Measurements from ENCODE around the gene RAN.
"Not testable (repeated sequence)": the region's sequence is repeated elsewhere in the genome, so short reads cannot be mapped to it uniquely, and the experiment has no call there.

Gene RAN

DNA sequence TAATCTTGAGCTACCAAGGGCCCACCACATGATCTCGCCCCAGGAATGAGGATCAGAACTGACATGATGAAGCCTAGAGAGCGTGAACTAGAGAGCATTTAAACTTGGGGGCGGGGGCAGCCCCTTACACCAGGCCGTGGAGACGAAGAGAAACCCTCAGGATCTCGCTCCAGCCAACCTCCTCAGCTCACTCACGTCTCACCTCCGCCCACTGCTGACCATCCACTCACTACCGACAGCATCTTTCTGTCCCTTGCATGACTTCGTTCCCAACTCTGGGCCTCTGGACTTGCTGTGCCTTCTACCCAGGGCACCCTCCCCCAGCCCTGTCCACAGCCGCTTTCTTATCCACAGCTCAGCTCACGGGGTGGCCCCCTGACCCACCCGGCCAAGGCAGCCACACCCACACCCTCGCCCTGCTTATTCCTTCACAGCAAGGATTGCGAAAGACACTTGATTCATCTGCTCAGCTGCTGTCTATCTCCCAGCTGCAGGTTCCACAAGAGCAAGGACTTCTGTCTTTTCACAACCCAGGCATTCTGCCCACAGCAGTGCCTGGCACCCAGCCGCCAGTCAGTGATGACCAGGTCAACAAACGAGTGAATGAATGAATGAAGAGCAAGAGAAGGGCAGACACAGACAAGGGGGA lies 39.2 kb upstream of the RAN start:
- Histone ChIP-seq H3K4me1 (ENCODE audit: control insufficient read depth in 1 of 2, insufficient read depth in 2 of 2, low read length in 2 of 2) (no peaks in the 10 kb centered on the region), H3K27ac (ENCODE audit: low read depth, low read length) (no peak overlapping the region), H3K27me3 (ENCODE audit: control insufficient read depth in 1 of 2, insufficient read depth in 2 of 2, low read length in 2 of 2) (no peaks in the 10 kb centered on the region), H3K9me3 (ENCODE audit: control insufficient read depth in 1 of 2, low read length in 2 of 2) (no peaks in the 10 kb centered on the region), H3K4me3 (ENCODE audit: low read depth in 1 of 2, low read length in 2 of 2) (no peak overlapping the region), H3K36me3 (ENCODE audit: control insufficient read depth in 1 of 2, insufficient read depth in 2 of 2, low read length in 2 of 2) (no peaks in the 10 kb centered on the region), H3K9ac (ENCODE audit: low read depth in 1 of 2, low read length in 2 of 2) (no peak overlapping the region)

- Histone ChIP-seq H3K27ac (ENCODE audit: low read depth, low read length) (no peak overlapping the region), H3K9ac (ENCODE audit: low read depth in 1 of 2, low read length in 2 of 2) (no peak overlapping the region), H3K36me3 (ENCODE audit: control insufficient read depth in 1 of 2, insufficient read depth in 2 of 2, low read length in 2 of 2) (no peaks in the 10 kb centered on the region), H3K27me3 (ENCODE audit: control insufficient read depth in 1 of 2, insufficient read depth in 2 of 2, low read length in 2 of 2) (peaks cover 0 to 5% of the 10 kb centered on the region in 2 donors), H3K4me1 (ENCODE audit: control insufficient read depth in 1 of 2, insufficient read depth in 2 of 2, low read length in 2 of 2) (peaks cover 10 to 16% of the 10 kb centered on the region in 2 donors), H3K4me3 (ENCODE audit: low read depth in 1 of 2, low read length in 2 of 2) (no peak overlapping the region), H3K9me3 (ENCODE audit: control insufficient read depth in 1 of 2, low read length in 2 of 2) (no peaks in the 10 kb centered on the region)
These were observed 36.9 kb upstream of the RAN start for GRCh38 chr12:130835011-130835410.

DNA sequence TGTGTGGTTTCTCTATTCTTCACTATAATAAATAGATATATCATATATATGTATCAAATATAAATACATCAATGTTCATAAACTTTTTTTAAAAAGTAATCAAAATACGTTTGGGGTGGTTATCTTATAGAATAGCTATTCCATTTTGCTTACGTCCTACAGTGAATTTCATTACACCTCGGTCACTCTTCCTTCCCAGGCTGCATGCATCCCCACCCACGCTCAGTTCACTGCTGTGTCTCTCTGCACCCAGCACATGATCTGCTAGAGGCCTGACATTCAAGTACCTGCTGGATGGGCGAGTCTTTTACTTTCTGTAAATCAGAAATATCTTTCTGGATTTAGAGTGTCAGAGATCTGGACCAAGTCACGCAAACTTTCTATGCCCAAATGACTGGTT lies 36.4 kb upstream of the RAN start:
- H3K4me3 ChIP-seq (ENCODE audit: low read depth in 1 of 2, low read length in 2 of 2) = no peak overlapping the region
- peaks cover 11 to 16% of the 10 kb centered on the region in 2 donors for H3K4me1 ChIP-seq (ENCODE audit: control insufficient read depth in 1 of 2, insufficient read depth in 2 of 2, low read length in 2 of 2)
- no peak overlapping the region for H3K9ac ChIP-seq (ENCODE audit: low read depth in 1 of 2, low read length in 2 of 2)
- no peaks in the 10 kb centered on the region for H3K36me3 ChIP-seq (ENCODE audit: control insufficient read depth in 1 of 2, insufficient read depth in 2 of 2, low read length in 2 of 2)
- no peaks in the 10 kb centered on the region for H3K9me3 ChIP-seq (ENCODE audit: control insufficient read depth in 1 of 2, low read length in 2 of 2)
- H3K27me3 ChIP-seq (ENCODE audit: control insufficient read depth in 1 of 2, insufficient read depth in 2 of 2, low read length in 2 of 2) = peaks cover 0 to 5% of the 10 kb centered on the region in 2 donors
- no peak overlapping the region for H3K27ac ChIP-seq (ENCODE audit: low read depth, low read length)

- Histone ChIP-seq H3K27ac (ENCODE audit: low read depth, low read length) (no peak overlapping the region), H3K9ac (ENCODE audit: low read depth in 1 of 2, low read length in 2 of 2) (peak overlapping the region in 1 of 2 donors; percentile 39), H3K4me3 (ENCODE audit: low read depth in 1 of 2, low read length in 2 of 2) (peak overlapping the region; percentile 42 to 57), H3K9me3 (ENCODE audit: control insufficient read depth in 1 of 2, low read length in 2 of 2) (no peaks in the 10 kb centered on the region), H3K36me3 (ENCODE audit: control insufficient read depth in 1 of 2, insufficient read depth in 2 of 2, low read length in 2 of 2) (no peaks in the 10 kb centered on the region), H3K4me1 (ENCODE audit: control insufficient read depth in 1 of 2, insufficient read depth in 2 of 2, low read length in 2 of 2) (peaks cover 11 to 16% of the 10 kb centered on the region in 2 donors), H3K27me3 (ENCODE audit: control insufficient read depth in 1 of 2, insufficient read depth in 2 of 2, low read length in 2 of 2) (peaks cover 0 to 5% of the 10 kb centered on the region in 2 donors)
These were observed 33.4 kb upstream of the RAN start for GRCh38 chr12:130838284-130838950.

DNA sequence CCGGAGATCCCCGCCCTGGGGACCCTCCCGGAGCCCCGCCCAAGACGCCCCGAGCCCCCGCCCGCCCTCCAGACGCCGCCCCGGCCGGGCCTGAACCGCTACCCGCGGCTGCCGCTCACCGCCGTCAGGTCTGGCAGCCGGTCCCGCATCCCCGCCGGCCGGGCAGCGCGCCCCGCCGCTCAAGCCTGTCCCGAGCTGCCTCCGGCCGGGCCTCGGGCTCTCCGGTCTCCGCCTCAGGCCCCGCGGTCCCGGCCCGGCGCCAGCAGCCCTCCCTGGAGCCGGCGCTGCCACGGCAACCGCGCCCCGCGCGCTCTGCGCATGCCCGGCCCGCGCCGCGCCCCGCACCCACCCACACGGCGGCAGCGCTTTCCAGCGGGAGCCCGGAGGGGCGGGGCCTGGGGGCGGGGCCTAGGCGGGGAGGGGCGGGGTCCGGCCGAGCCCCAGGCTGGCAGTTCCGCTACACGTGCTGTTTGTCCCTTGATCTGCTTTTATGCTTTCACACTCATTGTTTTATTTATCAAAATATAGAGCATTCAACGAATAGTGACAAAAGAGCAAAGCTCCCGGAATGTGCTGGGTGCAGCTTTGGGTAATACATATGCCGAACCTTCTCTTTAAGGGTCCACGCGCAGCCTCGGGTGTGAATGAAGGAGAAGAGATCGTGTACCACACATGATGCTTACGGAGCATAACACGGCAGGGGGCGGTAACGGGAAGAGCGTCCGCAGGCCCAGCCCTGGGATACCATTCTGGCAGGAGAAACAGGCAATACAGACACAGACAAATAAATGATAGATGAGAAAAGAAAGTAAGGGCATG lies 32.7 kb upstream of the RAN start, which contains the start of gene STX2:
TSS of gene STX2 (minus strand) at position 300 of the 819 bp plus-strand sequence. CDS start at position 149, 151 bp downstream.
- H3K4me3 ChIP-seq (ENCODE audit: low read depth in 1 of 2, low read length in 2 of 2) = peak within 1 kb of the TSS; percentile 51 to 78
- peaks cover 0 to 5% of the 10 kb centered on the region in 2 donors for H3K27me3 ChIP-seq (ENCODE audit: control insufficient read depth in 1 of 2, insufficient read depth in 2 of 2, low read length in 2 of 2)
- H3K9ac ChIP-seq (ENCODE audit: low read depth in 1 of 2, low read length in 2 of 2) = peak within 1 kb of the TSS; percentile 28 to 39
- H3K27ac ChIP-seq (ENCODE audit: low read depth, low read length) = no peak within 1 kb of the TSS
- H3K9me3 ChIP-seq (ENCODE audit: control insufficient read depth in 1 of 2, low read length in 2 of 2) = no peaks in the 10 kb centered on the region
- H3K36me3 ChIP-seq (ENCODE audit: control insufficient read depth in 1 of 2, insufficient read depth in 2 of 2, low read length in 2 of 2) = no peaks in the 10 kb centered on the region
- H3K4me1 ChIP-seq (ENCODE audit: control insufficient read depth in 1 of 2, insufficient read depth in 2 of 2, low read length in 2 of 2) = peaks cover 11 to 16% of the 10 kb centered on the region in 2 donors

DNA sequence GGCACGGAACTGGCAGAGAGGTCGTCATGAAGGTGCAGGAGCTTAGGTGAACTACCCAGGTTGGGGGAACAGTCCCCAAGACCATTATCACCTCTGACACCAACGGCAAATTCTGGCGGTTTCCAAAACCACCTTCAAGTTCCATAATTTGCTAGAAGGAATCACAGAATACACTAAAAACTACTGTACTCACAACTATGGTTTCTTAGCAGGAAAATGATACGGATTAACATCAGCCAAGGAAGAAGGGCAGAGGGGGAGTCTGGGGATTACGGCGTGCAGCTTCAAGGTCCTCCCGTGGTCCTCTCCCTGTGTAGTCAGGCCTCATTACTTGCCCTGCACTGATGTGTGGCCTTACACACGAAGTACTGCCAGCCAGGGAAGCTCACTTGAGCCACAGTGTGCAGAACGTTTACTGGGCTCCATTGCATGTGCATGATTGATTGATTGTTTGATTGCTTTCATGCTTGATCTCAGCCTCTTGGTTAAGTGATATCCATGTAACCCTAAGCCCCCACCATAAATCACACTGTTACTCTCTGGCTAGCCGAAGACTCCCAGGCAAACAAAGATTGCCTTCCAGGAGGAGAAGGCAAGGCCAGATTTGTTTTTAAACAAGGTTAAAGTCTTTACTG lies 32.0 kb upstream of the RAN start:
- H3K4me1 ChIP-seq (ENCODE audit: control insufficient read depth in 1 of 2, insufficient read depth in 2 of 2, low read length in 2 of 2) = peaks cover 11 to 16% of the 10 kb centered on the region in 2 donors
- no peaks in the 10 kb centered on the region for H3K36me3 ChIP-seq (ENCODE audit: control insufficient read depth in 1 of 2, insufficient read depth in 2 of 2, low read length in 2 of 2)
- H3K27ac ChIP-seq (ENCODE audit: low read depth, low read length) = no peak overlapping the region
- peaks cover 0 to 5% of the 10 kb centered on the region in 2 donors for H3K27me3 ChIP-seq (ENCODE audit: control insufficient read depth in 1 of 2, insufficient read depth in 2 of 2, low read length in 2 of 2)
- H3K4me3 ChIP-seq (ENCODE audit: low read depth in 1 of 2, low read length in 2 of 2) = peak overlapping the region; percentile 51 to 78
- no peaks in the 10 kb centered on the region for H3K9me3 ChIP-seq (ENCODE audit: control insufficient read depth in 1 of 2, low read length in 2 of 2)
- H3K9ac ChIP-seq (ENCODE audit: low read depth in 1 of 2, low read length in 2 of 2) = peak overlapping the region; percentile 28 to 38

DNA sequence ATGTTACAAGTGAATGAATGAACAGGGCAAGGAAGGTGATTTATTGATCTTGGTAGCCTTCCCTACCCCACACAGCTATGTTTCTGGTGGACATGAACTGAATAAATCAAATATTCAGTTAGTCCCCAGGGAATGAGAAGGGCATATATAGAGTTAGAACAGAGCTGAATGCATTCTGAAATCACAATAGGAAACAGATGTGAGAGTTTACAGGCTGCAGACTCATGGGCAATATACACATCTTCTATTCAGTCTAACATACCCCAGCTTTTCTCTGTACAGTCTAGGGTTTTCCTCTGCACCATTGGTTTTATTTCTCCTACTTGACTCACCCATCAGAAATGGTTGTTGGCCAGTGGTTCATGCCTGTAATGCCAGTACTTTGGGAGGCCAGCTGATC lies 25.5 kb upstream of the RAN start:
- Histone ChIP-seq H3K27ac (ENCODE audit: low read depth, low read length) (no peak overlapping the region), H3K27me3 (ENCODE audit: control insufficient read depth in 1 of 2, insufficient read depth in 2 of 2, low read length in 2 of 2) (no peaks in the 10 kb centered on the region), H3K4me1 (ENCODE audit: control insufficient read depth in 1 of 2, insufficient read depth in 2 of 2, low read length in 2 of 2) (peaks cover 0 to 5% of the 10 kb centered on the region in 2 donors), H3K36me3 (ENCODE audit: control insufficient read depth in 1 of 2, insufficient read depth in 2 of 2, low read length in 2 of 2) (no peaks in the 10 kb centered on the region), H3K9ac (ENCODE audit: low read depth in 1 of 2, low read length in 2 of 2) (no peak overlapping the region), H3K4me3 (ENCODE audit: low read depth in 1 of 2, low read length in 2 of 2) (no peak overlapping the region), H3K9me3 (ENCODE audit: control insufficient read depth in 1 of 2, low read length in 2 of 2) (no peaks in the 10 kb centered on the region)

- Histone ChIP-seq H3K9ac (ENCODE audit: low read depth in 1 of 2, low read length in 2 of 2) (no peak overlapping the region), H3K27ac (ENCODE audit: low read depth, low read length) (no peak overlapping the region), H3K9me3 (ENCODE audit: control insufficient read depth in 1 of 2, low read length in 2 of 2) (no peaks in the 10 kb centered on the region), H3K27me3 (ENCODE audit: control insufficient read depth in 1 of 2, insufficient read depth in 2 of 2, low read length in 2 of 2) (no peaks in the 10 kb centered on the region), H3K4me3 (ENCODE audit: low read depth in 1 of 2, low read length in 2 of 2) (no peak overlapping the region), H3K4me1 (ENCODE audit: control insufficient read depth in 1 of 2, insufficient read depth in 2 of 2, low read length in 2 of 2) (peaks cover 0 to 5% of the 10 kb centered on the region in 2 donors), H3K36me3 (ENCODE audit: control insufficient read depth in 1 of 2, insufficient read depth in 2 of 2, low read length in 2 of 2) (no peaks in the 10 kb centered on the region)
These were observed 24.8 kb upstream of the RAN start for GRCh38 chr12:130847112-130847511.

GRCh38 chr12:130848105-130848504 lies 23.8 kb upstream of the RAN start:
- H3K27ac ChIP-seq (ENCODE audit: low read depth, low read length) = not testable (repeated sequence)

More at GRCh38 chr12:130848105-130848504, 23.8 kb upstream of the RAN start:
- not testable (repeated sequence) for H3K4me3 ChIP-seq (ENCODE audit: low read depth in 1 of 2, low read length in 2 of 2); H3K9me3 ChIP-seq (ENCODE audit: control insufficient read depth in 1 of 2, low read length in 2 of 2); H3K4me1 ChIP-seq (ENCODE audit: control insufficient read depth in 1 of 2, insufficient read depth in 2 of 2, low read length in 2 of 2); H3K9ac ChIP-seq (ENCODE audit: low read depth in 1 of 2, low read length in 2 of 2); H3K27me3 ChIP-seq (ENCODE audit: control insufficient read depth in 1 of 2, insufficient read depth in 2 of 2, low read length in 2 of 2); H3K36me3 ChIP-seq (ENCODE audit: control insufficient read depth in 1 of 2, insufficient read depth in 2 of 2, low read length in 2 of 2)

All from duodenal mucosa (tissue), 2 donors.